Amniotic stem cell (primary cell): ENCODE data around the gene SBF2.
A peak's percentile ranks its signal among the peaks of the same experiment; 100 is the strongest.

Experiments
- DNase-seq: peaks from one replicate; lab custom pipeline; 2025; lab: John Stamatoyannopoulos, UW

SBF2 gene

DNA sequence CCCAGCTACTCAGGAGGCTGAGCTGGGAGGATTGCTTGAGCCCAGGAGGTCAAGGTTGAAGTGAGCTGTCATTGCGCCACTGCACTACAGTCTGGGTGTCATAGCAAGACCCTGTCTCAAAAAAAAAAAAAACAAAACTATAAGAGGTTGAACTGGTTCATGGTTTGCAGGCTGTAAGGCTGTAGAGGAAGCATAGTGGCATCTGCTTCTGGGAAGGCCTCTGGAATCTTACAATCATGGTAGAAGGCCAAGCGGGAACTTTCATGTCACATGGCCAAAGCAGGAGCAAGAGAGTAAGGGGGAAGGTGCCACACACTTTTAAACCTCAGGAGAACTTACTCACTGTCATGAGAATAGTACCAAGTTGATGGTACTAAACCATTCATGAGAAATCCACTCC lies 520.5 kb downstream of the SBF2 start:
- DNase-seq = no peak

DNA sequence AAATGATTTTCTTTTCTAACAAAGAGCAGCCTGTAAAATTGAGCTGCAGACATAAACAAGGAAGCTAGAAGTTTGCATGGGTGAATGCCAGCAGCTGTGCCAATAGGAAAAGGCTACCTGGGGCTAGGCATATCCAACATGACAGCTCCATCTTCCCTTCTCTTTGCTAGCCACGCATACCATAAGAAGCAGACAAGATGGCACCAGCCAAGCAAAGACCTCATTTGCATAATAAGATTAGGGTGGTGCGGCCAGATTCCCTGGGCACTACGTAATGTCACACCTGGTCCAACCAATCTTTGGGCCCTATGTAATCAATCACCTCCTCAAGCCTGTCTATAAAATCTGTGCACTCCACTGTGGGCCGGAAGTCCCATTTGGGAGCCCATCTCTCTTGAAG lies 521.8 kb downstream of the SBF2 start:
- DNase-seq = no peak

GRCh38 chr11:9771071-9771511 lies 522.9 kb downstream of the SBF2 start:
- no peak for DNase-seq

GRCh38 chr11:9769621-9770020 lies 524.4 kb downstream of the SBF2 start:
- no peak for DNase-seq

GRCh38 chr11:9765320-9766101 lies 528.5 kb downstream of the SBF2 start:
- peak; percentile 23 for DNase-seq

- DNase-seq = no peak
Observed at GRCh38 chr11:9763301-9763700, 530.7 kb downstream of the SBF2 start.

GRCh38 chr11:9762531-9762930 lies 531.5 kb downstream of the SBF2 start:
- no peak for DNase-seq

DNA sequence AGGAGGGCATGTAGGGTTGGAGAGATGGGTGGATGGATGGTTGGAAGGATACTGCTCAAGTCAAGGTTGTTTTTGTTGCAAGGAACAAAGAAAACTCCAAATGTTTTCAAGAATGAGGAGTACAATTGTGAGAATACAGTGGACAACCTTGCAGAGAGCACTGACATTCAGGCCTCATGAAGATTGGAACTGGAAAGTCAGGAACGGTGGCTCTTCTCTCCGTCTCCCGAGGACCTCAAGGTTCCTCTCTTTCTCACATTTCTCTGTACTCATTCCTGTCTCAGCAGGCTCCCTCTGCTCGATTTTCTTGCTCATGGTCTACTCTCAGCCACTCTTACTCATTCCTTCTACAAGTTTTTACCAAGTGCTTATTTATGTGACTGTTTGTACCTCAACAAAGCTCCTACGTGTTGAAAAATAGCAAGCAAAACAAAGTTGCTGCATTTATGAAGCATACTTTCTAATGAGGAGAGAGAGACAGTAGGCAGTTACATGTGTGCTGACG lies 532.5 kb downstream of the SBF2 start:
- no peak for DNase-seq

DNA sequence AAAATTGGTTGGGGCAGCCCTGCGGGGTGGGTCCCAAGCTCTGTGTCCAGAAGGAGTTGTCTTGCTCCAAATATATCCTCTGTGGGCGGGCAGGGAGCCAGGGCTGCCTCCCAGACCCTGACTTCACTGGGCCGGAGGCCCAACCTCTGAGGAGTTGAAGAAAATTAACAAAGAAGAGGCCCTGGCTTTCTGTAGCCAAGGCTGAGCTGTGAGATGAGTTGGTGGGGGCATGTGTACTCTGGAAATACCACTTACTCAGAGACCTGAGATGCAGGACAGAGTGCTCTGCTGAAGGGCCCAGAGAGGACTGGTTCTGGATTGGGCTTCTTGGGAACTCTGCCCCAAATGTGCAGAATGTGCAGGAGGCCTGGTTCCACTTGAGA lies 533.8 kb downstream of the SBF2 start:
- DNase-seq = peak; percentile 38

DNA sequence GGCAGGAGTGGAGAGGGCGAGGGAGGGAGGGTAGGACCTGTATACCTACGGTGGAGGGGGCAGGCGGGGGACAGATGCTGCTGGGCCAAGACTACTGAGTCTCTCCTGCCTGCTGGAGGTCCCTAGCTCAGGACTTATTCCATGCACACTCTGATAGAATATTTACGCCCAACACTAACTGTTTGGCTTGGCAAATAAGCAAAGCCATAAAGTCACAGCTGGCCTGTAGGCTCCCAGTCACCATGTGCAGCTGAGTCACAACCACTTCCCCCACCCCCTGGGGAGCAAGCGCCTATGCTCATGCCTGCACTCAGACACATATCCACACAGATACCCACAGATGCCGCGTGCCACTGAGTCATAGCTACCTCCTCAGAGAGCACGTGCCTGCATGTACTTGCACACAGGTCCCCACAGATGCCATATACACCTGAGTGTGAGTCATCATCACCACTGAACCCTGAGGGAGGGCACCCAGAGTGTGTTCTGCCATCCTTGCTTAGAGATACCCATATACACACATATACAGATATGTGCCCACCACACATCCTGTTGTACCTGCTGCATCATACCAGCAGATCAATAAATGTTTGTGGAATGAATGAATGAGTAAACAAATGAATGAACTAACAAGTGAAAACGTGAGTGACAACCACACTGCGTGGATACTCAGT lies 534.4 kb downstream of the SBF2 start:
- DNase-seq = peak; percentile 88

GRCh38 chr11:9758637-9759518 lies 535.1 kb downstream of the SBF2 start:
- DNase-seq = peak; percentile 25

GRCh38 chr11:9757809-9758636 lies 536.0 kb downstream of the SBF2 start:
- DNase-seq = peak; percentile 30

DNA sequence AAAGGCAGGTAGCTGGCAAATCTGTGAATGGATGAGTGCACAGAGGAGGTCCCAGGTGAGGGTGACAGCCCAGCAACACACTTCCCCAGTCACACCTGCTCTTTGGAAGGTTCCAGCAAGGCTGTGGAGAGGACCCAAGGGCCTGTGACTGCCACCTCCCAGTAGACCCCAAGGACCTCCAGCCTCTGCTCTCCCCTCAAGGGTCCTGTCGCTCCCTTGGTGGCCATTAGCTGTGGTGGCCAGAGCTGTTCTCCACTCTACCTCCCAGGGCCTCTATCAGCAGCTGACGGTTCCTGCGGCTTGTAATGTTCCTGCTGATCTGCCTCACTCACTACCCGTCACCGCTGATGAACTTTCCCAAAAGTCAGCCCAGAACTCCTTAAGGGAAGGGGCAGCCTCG lies 537.1 kb downstream of the SBF2 start:
- DNase-seq = no peak

- DNase-seq = no peak
Observed at GRCh38 chr11:9756461-9756860, 537.6 kb downstream of the SBF2 start.

DNA sequence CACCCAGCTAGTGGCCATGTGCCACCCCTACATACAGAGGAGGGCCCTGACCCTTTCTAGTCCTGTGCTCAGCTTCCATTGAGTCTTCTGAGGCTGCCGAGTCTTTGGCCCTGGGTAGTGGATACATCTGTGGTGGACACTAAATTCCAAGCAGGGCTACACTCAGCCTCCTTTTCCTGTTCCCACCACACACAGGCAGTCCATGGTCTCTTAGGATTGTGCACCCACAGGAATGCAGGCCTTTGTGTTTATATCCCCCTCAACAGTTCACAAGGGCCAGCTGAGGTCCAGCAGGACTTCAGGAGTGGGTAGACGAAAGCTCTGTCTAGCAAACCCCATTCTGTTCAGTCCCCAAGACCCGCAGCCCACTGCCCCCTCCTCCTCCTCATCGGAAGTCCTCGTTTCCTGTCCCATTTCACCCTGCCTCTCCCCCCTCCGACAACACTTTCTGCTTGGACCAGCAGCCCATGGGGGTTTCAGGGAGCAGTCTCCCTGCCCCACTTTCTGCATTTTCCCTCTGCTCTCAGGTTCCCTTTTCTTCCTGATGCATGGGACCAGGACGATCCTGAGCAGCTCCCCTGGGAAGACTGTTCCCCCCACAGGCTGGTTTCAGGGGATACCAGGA lies 538.3 kb downstream of the SBF2 start:
- DNase-seq = no peak

DNA sequence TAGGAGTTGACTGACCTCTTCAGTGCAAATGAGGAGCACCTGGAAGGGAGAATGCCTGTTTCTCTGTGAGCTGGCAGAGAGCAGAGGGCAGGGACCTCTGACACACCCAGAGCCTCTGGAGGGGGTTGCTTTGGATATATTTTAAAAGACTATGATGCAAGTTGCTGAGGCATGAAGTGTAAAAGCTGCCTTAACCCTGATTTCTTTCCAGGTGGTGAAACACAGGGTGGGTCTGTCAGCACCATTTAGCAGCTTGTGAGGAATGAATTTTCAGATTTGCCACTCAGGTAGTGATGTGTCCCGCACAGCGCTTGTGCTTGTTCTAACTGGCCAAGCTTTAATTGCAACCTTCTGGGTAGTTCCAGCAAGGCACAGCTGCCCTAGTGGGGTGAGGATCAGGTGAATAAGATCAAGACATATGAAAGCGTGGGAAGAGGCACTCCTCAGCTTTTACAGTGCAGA lies 540.0 kb downstream of the SBF2 start:
- DNase-seq = no peak

GRCh38 chr11:9753021-9753420 lies 541.0 kb downstream of the SBF2 start:
- DNase-seq = no peak

DNA sequence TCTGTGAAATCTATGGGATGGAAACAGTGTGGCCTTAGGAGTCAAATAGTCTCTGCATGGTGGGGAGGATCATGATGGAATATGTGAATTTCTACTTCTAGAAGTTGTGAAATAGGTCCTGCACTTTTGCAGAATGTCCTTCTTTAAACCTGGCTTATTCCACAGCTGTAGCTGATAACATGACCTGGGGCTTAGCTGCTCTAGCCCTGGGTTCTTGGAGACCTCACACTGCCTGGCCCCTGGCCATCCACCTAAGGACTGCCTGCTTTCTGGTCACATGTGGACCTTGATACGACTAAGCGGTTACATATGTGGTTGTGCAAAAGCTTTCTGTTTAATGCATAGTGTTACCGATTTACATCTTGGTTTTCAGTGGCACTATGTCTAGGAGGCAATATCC lies 541.9 kb downstream of the SBF2 start:
- no peak for DNase-seq

DNA sequence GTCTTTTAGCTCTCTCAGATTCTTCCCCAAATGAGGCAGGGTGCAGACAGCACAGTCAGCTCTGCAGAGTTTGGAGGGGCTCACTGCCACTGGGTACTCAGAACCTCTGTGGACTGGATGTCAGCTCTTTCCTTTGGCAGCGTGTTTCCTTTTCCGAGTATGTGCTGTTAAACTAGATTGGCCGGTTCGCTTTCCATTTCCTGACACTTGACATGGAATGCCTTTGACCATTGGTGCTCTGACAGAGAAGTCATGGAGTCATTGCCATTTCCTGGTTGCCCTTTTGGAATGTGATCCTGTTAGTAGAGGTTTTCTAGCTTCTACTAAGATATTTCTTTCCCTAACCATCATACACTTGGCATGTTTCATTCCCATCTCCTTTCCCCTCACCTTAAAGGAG lies 543.5 kb downstream of the SBF2 start:
- no peak for DNase-seq

- DNase-seq = no peak
Observed at GRCh38 chr11:9748361-9748970, 545.6 kb downstream of the SBF2 start.

- no peak for DNase-seq
Observed at GRCh38 chr11:9747828-9748227, 546.2 kb downstream of the SBF2 start.
